Measurements from ENCODE around the gene MEX3C. TPM values are rescaled to one million over a fixed set of nuclear protein-coding genes. Genes with fewer than 3 reads are reported as not detected.

The MEX3C gene
- total and polyA plus RNA-seq, 2 donors (not counting 1 experiment from before 2014, with no cell fraction given) = 29.1 to 92.4 TPM

DNA sequence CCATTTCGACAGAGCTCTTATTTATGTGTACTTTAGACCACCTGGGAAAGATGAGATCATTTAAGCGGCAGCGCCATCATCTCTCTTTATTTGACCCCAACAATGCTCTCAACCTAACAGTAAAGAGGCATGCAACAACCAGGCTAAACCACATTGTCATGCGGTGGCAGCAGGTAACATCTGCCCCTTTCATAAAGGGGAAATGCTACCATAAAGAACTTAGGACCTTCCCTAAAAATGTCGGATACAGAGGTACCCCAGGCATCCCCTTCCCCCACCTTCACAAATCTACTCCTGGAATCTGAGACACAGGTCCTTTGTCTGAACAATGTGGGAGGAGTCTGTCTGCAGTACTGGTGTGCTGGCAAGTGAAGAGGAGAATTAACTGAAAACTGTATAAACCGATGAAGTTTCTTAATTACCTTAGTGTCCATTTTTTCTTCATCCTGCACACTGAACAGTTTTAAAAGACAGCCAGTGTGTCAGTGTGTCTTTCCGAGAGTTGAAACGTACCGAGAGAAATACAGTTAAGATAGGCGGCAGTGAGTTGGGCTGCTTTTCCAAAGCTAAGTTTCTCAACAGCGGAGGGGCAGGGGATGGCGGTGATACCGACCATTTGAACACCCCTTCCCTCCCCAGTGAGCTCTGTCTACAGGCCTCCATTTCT, 1.9 kb downstream of the MEX3C start:
- ATAC-seq (ENCODE audit: low read depth) (no peak), DNase-seq (peak; percentile 78)
- ChIA-PET CTCF (interaction anchor here (0.7 to 5.8 kb wide), 8 partner anchors 8 to 165 kb away, joined by 3 to 45 read pairs (median 3); partner anchors contain the start of gene SMAD4), POLR2A (interaction anchor here (2.8 to 4.5 kb wide), 3 partner anchors 42 to 317 kb away, joined by 8 to 82 read pairs (median 18); partner anchors contain the start of genes ME2 and SMAD4)
- Histone ChIP-seq H3K9me3 (ENCODE audit: control extremely low read depth in 1 of 3, control insufficient read depth in 2 of 3, insufficient read depth in 1 of 3, low read length in 2 of 3) (no peaks in the 10 kb centered on the region), H3K36me3 (replicated peaks in 1 of 2; ENCODE audit: control extremely low read depth in 1 of 2, control insufficient read depth in 1 of 2, extremely low read depth in 1 of 2, insufficient read depth in 2 of 2, low read length in 1 of 2) (peaks cover 3% of the 10 kb centered on the region in 2 experiments), H3K9ac (ENCODE audit: low read length) (peak overlapping the region; percentile 84), H3K79me2 (ENCODE audit: control insufficient read depth, insufficient read depth, low read length) (peaks cover 54% of the 10 kb centered on the region), H3K4me2 (replicated peaks; ENCODE audit: low read depth, low read length, poor library complexity, severe bottlenecking) (peak overlapping the region; percentile 90), H3K27me3 (replicated peaks in 1 of 4; ENCODE audit: control extremely low read depth in 1 of 4, control insufficient read depth in 3 of 4, insufficient read depth in 4 of 4, low read length in 3 of 4) (no peaks in the 10 kb centered on the region), H3K27ac (ENCODE audit: low read length in 2 of 2) (peak overlapping the region; percentile 73 to 81), H4K20me1 (ENCODE audit: control insufficient read depth, insufficient read depth, low read length, poor library complexity, severe bottlenecking) (peaks cover 26% of the 10 kb centered on the region), H3K4me1 (ENCODE audit: control insufficient read depth in 2 of 2, insufficient read depth in 2 of 2, low read length in 2 of 2) (peaks cover 37 to 46% of the 10 kb centered on the region in 2 donors), H3K4me3 (ENCODE audit: control extremely low read depth in 1 of 5, extremely low read depth in 1 of 5, insufficient read depth in 1 of 5, low read depth in 2 of 5, low read length in 4 of 5) (peak overlapping the region; percentile 65 to 94 (median 84)), H2AFZ (ENCODE audit: insufficient read depth, low read depth, low read length, poor library complexity, severe bottlenecking) (peak overlapping the region; percentile 76)
- Mint-ChIP-seq H3K27ac (peak overlapping the region; percentile 98), H3K9me3 (ENCODE audit: insufficient read depth) (no peaks in the 10 kb centered on the region), H3K4me3 (peak overlapping the region; percentile 94), H3K4me1 (peaks cover 51% of the 10 kb centered on the region), H3K27me3 (no peaks in the 10 kb centered on the region)
- WGBS (ENCODE audit: insufficient coverage) = 0% methylated on average over 8 of the region's 13 CpGs
- intact Hi-C loops (cut with micrococcal nuclease) = loop anchor here (1.0 to 10.0 kb wide), 10 partner anchors 41 to 1708 kb away; partner anchors contain the start of genes C18orf32, CFAP53, CXXC1 and ELAC1
- TF ChIP-seq EZH2 (IDR thresholded peaks at IDR 0.05; ENCODE audit: borderline replicate concordance, insufficient read depth, low read depth, low read length, poor library complexity, severe bottlenecking) = no peak
- TF ChIP-seq, protein P1, sequence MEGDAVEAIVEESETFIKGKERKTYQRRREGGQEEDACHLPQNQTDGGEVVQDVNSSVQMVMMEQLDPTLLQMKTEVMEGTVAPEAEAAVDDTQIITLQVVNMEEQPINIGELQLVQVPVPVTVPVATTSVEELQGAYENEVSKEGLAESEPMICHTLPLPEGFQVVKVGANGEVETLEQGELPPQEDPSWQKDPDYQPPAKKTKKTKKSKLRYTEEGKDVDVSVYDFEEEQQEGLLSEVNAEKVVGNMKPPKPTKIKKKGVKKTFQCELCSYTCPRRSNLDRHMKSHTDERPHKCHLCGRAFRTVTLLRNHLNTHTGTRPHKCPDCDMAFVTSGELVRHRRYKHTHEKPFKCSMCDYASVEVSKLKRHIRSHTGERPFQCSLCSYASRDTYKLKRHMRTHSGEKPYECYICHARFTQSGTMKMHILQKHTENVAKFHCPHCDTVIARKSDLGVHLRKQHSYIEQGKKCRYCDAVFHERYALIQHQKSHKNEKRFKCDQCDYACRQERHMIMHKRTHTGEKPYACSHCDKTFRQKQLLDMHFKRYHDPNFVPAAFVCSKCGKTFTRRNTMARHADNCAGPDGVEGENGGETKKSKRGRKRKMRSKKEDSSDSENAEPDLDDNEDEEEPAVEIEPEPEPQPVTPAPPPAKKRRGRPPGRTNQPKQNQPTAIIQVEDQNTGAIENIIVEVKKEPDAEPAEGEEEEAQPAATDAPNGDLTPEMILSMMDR (IDR thresholded peaks at IDR 0.05) = no peak

DNA sequence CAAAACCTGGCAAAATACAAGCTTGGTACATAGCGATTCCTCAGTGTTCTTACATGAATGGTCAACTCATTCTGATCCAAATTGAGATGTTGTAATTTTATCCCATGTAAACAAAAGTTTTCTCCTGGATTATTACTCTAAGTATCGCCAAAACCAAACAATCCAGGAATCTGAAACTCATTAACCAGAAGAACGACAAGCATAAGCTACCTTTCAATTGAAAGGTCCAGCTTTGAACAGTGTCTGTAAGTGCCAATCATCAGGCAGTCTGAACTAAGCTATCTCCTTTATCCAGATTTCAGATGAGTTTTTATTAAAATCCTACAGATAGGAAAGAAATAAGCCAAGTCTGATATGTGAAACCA, 2.4 kb downstream of the MEX3C start:
- TF ChIP-seq EZH2 (IDR thresholded peaks at IDR 0.05; ENCODE audit: borderline replicate concordance, insufficient read depth, low read depth, low read length, poor library complexity, severe bottlenecking) = no peak
- TF ChIP-seq, protein P1 (IDR thresholded peaks at IDR 0.05) = no peak
- peaks cover 37 to 49% of the 10 kb centered on the region in 2 donors for H3K4me1 ChIP-seq (ENCODE audit: control insufficient read depth in 2 of 2, insufficient read depth in 2 of 2, low read length in 2 of 2)
- H3K36me3 ChIP-seq (replicated peaks in 1 of 2; ENCODE audit: control extremely low read depth in 1 of 2, control insufficient read depth in 1 of 2, extremely low read depth in 1 of 2, insufficient read depth in 2 of 2, low read length in 1 of 2) = peaks cover 3% of the 10 kb centered on the region in 2 experiments
- ChIA-PET CTCF (interaction anchor here (0.7 to 5.8 kb wide), 5 partner anchors 8 to 165 kb away, joined by 3 to 45 read pairs (median 3); partner anchors contain the start of gene SMAD4), POLR2A (interaction anchor here (4.5 kb wide), 1 partner anchor 41 kb away, joined by 82 read pairs; no protein-coding TSS in a partner anchor)
- peak overlapping the region; percentile 84 for H3K9ac ChIP-seq (ENCODE audit: low read length)
- no peaks in the 10 kb centered on the region for H3K9me3 ChIP-seq (ENCODE audit: control extremely low read depth in 1 of 3, control insufficient read depth in 2 of 3, insufficient read depth in 1 of 3, low read length in 2 of 3)
- Mint-ChIP-seq H3K9me3 (ENCODE audit: insufficient read depth) (no peaks in the 10 kb centered on the region), H3K27ac (peak overlapping the region; percentile 98), H3K4me3 (peak overlapping the region; percentile 94), H3K27me3 (no peaks in the 10 kb centered on the region), H3K4me1 (peaks cover 56% of the 10 kb centered on the region)
- peak overlapping the region; percentile 76 for H2AFZ ChIP-seq (ENCODE audit: insufficient read depth, low read depth, low read length, poor library complexity, severe bottlenecking)
- ATAC-seq (ENCODE audit: low read depth) = no peak
- peak overlapping the region; percentile 46 to 81 for H3K27ac ChIP-seq (ENCODE audit: low read length in 2 of 2)
- H3K27me3 ChIP-seq (replicated peaks in 1 of 4; ENCODE audit: control extremely low read depth in 1 of 4, control insufficient read depth in 3 of 4, insufficient read depth in 4 of 4, low read length in 3 of 4) = no peaks in the 10 kb centered on the region
- H3K4me3 ChIP-seq (ENCODE audit: control extremely low read depth in 1 of 5, extremely low read depth in 1 of 5, insufficient read depth in 1 of 5, low read depth in 2 of 5, low read length in 4 of 5) = peak overlapping the region; percentile 65 to 94 (median 84)
- H3K4me2 ChIP-seq (replicated peaks; ENCODE audit: low read depth, low read length, poor library complexity, severe bottlenecking) = peak overlapping the region; percentile 90
- intact Hi-C loops (cut with micrococcal nuclease) = loop anchor here (1.0 to 10.0 kb wide), 7 partner anchors 41 to 1708 kb away; partner anchors contain the start of genes C18orf32, CFAP53, CXXC1 and ELAC1
- WGBS (ENCODE audit: insufficient coverage) = 25% methylated on average over 2 of the region's 3 CpGs
- DNase-seq = no peak
- H4K20me1 ChIP-seq (ENCODE audit: control insufficient read depth, insufficient read depth, low read length, poor library complexity, severe bottlenecking) = peaks cover 26% of the 10 kb centered on the region
- H3K79me2 ChIP-seq (ENCODE audit: control insufficient read depth, insufficient read depth, low read length) = peaks cover 59% of the 10 kb centered on the region
